H54 (cell line): Measurements from ENCODE around the gene GLIPR1L1.

Experiments
- DNase-seq: peaks from one replicate; pipeline ENCODE4 v3.0.0; 2011; ENCODE audit warnings: low spot score, mixed read lengths; ENCODE audit not compliant: insufficient read length
- FAIRE-seq: peaks from 3 replicates; lab custom pipeline; 2011; peaks lifted over from hg19 to GRCh38; lab: Jason Lieb, UNC
- POLR2A ChIP-seq: IDR thresholded peaks from 2 replicates; pipeline ENCODE4 v1.6.1; 2011; ENCODE audit warnings: low read depth, mild to moderate bottlenecking, low read length

The GLIPR1L1 gene

GRCh38 chr12:75334384-75335030, at the start of gene GLIPR1L1:
TSS of gene GLIPR1L1 (plus strand) at chr12:75334670. CDS start at chr12:75334729, 59 bp downstream.
- peak; percentile 98 for FAIRE-seq
- TF ChIP-seq POLR2A, result peak; percentile 44
- DNase-seq, result peak; percentile 51

GRCh38 chr12:75288860-75289259, 45.6 kb upstream of the GLIPR1L1 start:
- TF ChIP-seq POLR2A, result no peak
- FAIRE-seq, result no peak
- no peak for DNase-seq

GRCh38 chr12:75289753-75290152, 44.7 kb upstream of the GLIPR1L1 start:
- TF ChIP-seq POLR2A, result no peak
- FAIRE-seq (peak; percentile 82), DNase-seq (no peak)

- FAIRE-seq (no peak), DNase-seq (no peak)
- no peak for TF ChIP-seq POLR2A
These were observed 43.5 kb upstream of the GLIPR1L1 start for GRCh38 chr12:75291014-75291413.

- no peak for TF ChIP-seq POLR2A
- FAIRE-seq, result no peak
These were observed 40.1 kb upstream of the GLIPR1L1 start for GRCh38 chr12:75294336-75294735.

GRCh38 chr12:75294797-75295196, 39.7 kb upstream of the GLIPR1L1 start:
- DNase-seq (no peak), FAIRE-seq (no peak)
- TF ChIP-seq POLR2A, result no peak

More at GRCh38 chr12:75294336-75294735, 40.1 kb upstream of the GLIPR1L1 start:
- DNase-seq, result no peak

GRCh38 chr12:75302225-75302624, 32.2 kb upstream of the GLIPR1L1 start:
- no peak for TF ChIP-seq POLR2A
- DNase-seq (no peak), FAIRE-seq (no peak)

- no peak for TF ChIP-seq POLR2A
- no peak for FAIRE-seq
- DNase-seq, result no peak
These were observed 31.7 kb upstream of the GLIPR1L1 start for GRCh38 chr12:75302781-75303180.

- FAIRE-seq (no peak), DNase-seq (no peak)
- no peak for TF ChIP-seq POLR2A
These were observed 28.8 kb upstream of the GLIPR1L1 start for GRCh38 chr12:75305412-75306332.

GRCh38 chr12:75308279-75308678, 26.2 kb upstream of the GLIPR1L1 start:
- DNase-seq (no peak), FAIRE-seq (no peak)
- no peak for TF ChIP-seq POLR2A

GRCh38 chr12:75311369-75311768, 23.1 kb upstream of the GLIPR1L1 start:
- FAIRE-seq (no peak), DNase-seq (no peak)
- no peak for TF ChIP-seq POLR2A

- no peak for TF ChIP-seq POLR2A
- FAIRE-seq (peak; percentile 94), DNase-seq (no peak)
These were observed 19.0 kb upstream of the GLIPR1L1 start for GRCh38 chr12:75315518-75315917.

- DNase-seq (no peak), FAIRE-seq (no peak)
- TF ChIP-seq POLR2A, result no peak
These were observed 16.7 kb upstream of the GLIPR1L1 start for GRCh38 chr12:75317784-75318183.

GRCh38 chr12:75322464-75322863, 12.0 kb upstream of the GLIPR1L1 start:
- DNase-seq, result no peak
- no peak for TF ChIP-seq POLR2A
- FAIRE-seq, result peak; percentile 75
